Esophagus squamous epithelium (tissue), 4 donors: ENCODE data around the gene UGGT1.

Experiments
- POLR2A ChIP-seq, 4 donors: fragments of 450-650 bp; IDR thresholded peaks; one replicate each; pipeline ENCODE4 v1.6.1; 2017; ENCODE audit warnings: antibody characterized with exemption in 4 of 4, mild to moderate bottlenecking in 4 of 4, moderate library complexity in 3 of 4
- TF ChIP-seq, protein P1 (sequence below), 6 experiments: fragments of 450-650 bp in 4 of 6; fragments of 200-600 bp in 2 of 6; sonication (generic) in 2 of 6; IDR thresholded peaks; one replicate each; pipeline ENCODE4 v1.5.1; 2016 to 2019; ENCODE audit warnings: antibody characterized with exemption in 6 of 6, mild to moderate bottlenecking in 4 of 6, moderate library complexity in 4 of 6

DNA sequence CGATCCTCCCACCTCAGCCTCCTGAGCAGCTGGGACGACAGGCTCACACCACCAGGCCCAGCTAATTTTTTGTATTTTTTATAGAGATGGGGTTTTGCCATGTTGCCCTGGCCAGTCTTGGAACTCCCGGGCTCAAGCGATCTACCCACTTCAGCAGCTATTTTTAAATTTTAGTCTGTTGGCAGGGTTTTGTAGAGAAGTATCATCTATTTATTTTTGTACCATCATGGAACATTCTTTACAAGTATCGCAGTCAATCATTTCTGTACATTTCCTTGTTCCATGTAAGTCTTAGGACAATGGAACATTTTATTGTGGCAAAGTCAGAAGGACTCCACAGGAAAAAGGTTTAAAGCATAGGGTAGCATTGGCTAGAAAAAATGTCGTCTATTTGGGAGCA, 94.6 kb downstream of the UGGT1 start:
- TF ChIP-seq, protein P1, sequence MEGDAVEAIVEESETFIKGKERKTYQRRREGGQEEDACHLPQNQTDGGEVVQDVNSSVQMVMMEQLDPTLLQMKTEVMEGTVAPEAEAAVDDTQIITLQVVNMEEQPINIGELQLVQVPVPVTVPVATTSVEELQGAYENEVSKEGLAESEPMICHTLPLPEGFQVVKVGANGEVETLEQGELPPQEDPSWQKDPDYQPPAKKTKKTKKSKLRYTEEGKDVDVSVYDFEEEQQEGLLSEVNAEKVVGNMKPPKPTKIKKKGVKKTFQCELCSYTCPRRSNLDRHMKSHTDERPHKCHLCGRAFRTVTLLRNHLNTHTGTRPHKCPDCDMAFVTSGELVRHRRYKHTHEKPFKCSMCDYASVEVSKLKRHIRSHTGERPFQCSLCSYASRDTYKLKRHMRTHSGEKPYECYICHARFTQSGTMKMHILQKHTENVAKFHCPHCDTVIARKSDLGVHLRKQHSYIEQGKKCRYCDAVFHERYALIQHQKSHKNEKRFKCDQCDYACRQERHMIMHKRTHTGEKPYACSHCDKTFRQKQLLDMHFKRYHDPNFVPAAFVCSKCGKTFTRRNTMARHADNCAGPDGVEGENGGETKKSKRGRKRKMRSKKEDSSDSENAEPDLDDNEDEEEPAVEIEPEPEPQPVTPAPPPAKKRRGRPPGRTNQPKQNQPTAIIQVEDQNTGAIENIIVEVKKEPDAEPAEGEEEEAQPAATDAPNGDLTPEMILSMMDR (IDR thresholded peaks at IDR 0.05), result no peak
- no peak for TF ChIP-seq POLR2A (IDR thresholded peaks at IDR 0.05)
